ENCODE results near the gene EVX1.

Gene EVX1

DNA sequence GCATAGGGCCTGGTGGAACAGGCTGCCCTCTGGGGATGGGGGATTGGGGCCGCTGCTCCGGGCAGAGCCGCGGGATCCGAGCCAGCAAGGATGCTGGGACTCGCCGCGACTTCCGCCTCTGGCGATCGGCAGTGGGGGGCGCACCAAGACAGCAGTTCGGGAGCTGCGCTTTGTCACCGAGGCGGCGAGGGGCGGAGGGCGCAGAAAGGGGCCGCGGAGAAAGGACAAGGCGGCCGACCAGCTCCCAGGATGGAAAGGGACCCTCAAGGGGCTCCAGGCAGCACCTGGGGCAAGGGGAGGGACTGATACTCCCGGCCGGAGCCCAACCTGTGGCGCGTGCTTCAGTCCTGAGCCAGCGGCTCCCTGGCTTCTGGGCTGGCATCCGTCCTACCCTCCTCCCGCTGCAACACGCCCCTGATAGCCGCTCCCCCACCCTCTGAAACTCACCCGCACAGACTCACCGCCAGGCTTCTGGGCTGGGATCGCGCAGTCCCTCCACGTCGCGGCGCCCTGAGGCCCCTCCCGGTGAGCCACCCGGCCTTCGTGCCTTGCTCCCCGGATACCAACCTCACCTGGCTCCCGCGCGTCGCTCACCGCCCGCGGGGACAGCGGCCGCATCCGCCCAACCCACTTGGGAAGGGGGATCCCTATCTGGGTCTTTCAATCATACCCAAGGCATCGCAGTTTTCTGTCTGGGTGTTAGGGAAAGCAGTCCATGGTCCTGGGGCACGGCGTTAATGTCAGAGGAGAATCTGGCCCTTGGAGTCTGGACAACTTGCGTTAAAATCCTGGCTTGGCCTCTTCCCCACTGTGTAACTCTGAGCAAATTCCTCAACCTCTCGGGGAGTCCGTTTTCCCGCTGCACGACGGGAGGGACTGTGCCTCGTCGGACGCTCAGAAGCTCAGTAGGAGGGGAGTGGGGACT lies 7.0 kb upstream of the EVX1 start:
- peak; percentile 2 for DNase-seq

DNA sequence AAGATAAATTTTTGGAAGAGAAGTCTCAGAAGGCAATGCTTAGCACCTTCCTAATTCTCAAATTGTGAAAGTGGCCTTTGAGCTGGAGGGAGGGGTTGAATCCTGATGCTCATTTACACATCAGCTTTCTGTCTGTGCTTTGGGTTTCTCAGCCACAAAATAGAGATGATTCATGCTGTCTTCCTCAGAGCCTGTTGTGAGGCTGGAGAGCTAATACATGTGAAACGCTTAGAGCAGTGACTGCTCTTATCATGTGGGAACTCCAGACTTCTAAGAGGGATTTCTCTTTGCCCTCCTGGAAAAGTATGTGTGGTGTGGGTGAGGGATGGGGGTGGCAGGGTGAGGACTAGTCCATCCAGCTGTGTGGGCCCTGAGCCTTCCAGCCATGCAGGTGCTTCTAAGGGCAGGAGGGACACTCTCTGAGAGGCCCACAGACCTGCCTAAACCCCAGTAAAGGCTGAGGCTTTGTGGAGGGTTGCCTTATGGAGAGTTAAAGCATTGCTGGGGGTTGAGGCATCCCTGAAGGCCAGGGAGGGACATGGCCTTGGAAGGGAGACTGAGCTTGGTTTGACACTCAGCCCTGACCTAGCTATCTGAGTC lies 4.8 kb upstream of the EVX1 start:
- no peak for DNase-seq

DNA sequence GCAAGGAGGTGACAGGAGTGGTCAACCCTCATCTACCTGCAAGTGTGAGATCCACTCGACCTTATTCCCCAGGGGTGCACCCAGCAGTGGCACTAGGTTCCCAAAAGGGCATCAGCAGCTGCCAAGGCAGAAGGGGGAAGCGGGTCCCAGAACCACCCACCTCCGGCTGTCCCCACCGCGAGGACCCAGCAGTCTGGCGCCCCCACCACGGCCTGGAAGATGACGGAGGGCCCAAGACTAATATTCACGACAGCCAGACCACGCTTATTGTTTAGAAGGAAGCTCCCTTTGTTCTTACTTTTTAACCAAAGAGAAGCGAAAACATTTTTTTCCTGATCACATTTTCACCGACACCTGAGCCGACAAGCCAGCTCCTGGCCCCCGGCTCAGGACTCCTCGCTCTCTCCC lies 3.6 kb upstream of the EVX1 start:
- DNase-seq: no peak

DNA sequence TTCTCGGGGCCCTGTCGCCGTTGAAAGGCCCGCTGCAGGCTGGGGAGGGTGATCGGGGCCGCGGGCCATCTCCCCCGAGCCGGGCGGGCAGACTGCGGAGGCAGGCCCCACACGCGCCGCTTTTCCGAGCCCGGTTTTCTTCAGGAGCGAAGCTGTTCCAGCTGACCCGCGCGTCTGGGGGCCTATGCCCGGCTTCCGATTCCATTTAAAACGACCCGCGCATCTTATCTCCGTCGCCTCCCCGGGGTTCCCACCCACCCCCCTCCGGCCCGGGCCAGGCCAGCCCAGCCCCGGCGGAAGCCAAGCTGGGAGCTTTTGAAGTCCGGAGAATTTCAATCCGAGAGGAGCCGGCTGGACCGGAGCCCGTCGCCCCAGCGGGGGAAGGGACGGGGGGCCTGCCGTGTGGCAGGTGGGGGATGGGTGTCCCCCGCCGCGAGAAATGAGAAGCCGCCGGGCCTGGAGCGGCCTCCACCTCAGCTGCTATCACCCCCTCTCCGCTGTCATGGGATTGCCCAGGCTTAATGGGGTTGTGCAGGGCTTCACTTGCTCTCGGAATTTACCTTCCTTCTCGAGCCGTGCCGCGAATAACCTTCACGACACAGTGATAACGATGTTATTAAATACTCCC lies 3.1 kb upstream of the EVX1 start:
- no peak for DNase-seq

DNA sequence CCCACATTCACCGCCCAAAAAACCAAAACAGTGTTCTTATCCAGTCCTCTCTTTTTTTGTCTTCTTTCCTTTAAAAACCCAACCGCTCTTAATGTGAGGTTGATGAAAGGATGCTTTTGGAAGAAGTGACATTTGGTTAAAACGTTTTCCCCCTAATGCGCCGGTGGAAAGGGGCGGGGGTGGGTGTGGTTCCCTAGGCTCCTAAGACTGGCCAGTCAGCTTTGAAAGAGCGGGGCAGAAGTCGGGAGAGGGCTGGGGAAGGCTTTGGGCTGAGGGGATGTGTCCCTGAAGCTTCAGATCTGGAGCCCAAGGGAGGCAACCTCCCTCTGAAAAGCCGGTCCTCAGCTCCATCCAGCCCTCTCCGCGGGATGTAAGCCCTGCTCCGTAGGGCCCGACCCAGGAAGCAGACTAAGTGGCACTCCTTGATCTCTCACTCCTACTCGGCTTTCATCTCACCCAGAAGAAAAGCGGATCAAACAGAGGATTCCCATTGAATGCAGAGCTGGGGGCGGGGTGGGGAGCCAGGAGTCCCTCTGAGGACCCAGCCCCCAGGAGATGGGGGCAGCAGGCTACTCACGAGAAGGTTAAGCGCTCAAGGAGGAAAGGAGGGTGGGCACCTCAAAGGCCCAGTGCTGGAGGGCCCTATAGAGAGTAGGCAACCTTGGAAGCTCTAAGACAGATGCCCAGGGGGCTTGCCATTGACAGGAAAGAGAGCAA lies 2.4 kb upstream of the EVX1 start:
- no peak for DNase-seq

DNA sequence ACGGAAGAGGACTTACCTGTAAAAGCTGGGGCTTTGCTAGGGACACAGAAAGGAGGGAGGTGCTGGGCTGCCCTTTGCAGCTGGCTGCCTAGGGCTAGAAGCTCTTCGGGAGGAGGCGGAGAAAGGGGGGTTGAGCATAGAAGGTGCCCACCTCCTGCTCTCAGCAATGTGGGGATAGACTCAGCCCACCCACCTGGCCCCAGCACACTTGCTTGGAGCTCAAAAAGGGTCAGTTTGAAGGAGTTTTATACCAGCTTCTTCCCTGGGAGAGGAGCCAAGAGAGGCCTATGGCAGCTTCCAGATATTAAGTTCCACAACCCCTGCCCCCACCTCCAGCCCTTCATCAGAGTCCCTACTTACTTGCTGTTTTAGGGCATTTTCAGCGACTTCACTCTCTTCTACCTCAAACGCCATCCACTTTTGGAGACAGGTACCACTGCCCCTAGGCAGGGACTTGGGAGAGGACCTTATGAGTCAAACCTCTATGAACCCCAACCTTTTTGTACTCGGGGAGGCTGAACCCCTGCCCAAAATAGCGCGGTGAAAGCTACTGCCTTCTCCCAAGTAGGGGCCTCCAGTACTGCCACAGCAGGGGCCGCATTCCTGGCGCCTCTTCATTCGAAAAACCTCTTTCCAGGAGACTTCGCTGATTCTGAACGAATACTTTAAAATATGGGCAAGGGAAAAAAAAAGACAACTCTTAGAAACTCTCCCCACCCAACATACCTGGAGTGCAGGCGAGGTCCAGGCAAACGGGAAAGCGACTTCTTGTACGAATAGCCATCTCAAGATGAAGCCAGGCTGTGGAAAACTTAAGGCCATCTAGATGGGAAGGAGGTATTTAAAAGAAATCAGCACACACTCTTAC lies 1.2 kb upstream of the EVX1 start:
- no peak for DNase-seq

DNA sequence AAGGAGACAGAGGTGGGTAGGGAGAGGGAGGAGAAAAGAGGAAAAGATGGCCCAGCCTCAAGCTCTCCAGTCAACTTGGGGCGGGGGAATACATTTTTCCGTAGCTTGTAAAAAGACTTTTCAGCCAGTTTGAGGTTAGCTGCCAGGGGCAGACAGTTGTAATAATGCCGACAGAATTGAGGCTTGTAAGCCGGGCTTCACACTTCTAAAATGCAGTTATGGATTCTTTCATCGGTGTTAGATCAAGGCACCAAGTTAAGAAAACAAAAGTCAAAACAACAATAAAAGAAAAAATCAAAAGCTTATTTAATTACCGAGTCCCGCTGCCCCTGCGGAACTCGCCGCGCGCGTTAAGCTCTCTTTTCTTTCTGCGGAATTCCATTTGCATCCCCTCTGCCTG lies 448 bp upstream of the EVX1 start:
- DNase-seq: no peak

DNA sequence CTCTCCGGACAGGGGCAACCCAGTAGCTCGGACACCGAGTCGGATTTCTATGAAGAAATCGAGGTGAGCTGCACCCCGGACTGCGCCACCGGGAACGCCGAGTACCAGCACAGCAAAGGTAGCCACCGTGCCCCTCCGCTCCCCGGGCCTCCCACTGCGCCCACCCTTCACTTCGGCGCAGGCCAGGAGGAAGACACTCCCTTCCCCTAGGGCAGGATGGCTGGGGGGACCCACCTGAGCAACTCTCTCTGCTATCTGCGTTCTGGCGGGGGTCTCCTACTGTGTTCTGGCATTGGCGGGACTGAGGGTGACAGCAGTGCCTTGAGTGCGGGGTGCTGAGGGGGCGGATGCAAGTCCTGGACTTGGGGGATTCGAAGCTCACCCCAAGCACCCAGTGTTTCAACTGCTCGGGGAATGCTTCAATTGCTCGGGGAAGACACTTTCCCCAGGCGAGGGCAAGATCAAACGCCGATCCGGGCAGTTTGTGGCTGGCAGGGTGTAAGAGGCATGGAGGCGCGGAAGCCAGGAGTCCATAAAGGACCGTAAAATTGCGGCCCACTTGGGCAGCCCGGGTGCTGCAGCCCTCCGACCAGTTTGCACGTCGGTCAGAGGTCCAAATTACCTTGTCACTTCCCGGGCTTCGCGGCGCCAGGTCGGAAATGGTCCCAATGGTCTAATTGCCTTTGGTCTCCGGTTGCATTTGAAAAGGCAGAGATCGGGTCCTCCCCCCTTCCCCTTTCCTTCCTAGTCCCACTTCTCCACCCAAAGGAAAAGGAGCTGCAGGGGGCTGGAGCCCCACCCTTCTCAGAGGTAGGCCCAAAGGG lies 950 bp downstream of the EVX1 start:
- no peak for DNase-seq

DNA sequence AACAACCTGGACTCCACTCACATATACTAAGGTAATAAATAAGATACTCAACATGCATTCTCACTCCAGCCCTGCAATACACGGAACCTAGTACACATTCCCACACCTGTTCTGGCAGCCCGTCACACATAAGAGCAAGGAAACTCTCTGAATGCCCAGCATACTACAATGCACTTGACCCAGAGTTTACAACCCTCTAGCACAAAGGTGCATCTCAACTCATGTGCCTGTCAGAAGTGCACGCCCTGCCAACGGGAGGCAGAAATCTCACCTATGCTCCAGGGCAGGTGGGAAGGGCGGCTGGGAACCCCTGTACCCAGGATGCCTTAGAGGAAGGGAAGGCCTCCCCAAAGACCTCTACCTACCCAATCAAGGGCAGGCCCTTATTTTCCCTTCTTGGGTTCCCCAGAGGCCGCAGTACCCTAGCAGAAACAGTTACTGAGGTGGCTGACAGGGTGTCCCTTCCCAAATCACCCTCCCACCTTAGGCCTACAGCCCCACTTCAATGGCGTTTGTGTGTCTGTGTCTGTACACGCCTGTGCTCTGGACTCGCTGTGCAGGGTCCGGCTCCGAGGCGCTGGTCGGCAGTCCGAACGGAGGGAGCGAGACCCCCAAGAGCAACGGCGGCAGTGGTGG lies 2.0 kb downstream of the EVX1 start:
- no peak for DNase-seq

DNA sequence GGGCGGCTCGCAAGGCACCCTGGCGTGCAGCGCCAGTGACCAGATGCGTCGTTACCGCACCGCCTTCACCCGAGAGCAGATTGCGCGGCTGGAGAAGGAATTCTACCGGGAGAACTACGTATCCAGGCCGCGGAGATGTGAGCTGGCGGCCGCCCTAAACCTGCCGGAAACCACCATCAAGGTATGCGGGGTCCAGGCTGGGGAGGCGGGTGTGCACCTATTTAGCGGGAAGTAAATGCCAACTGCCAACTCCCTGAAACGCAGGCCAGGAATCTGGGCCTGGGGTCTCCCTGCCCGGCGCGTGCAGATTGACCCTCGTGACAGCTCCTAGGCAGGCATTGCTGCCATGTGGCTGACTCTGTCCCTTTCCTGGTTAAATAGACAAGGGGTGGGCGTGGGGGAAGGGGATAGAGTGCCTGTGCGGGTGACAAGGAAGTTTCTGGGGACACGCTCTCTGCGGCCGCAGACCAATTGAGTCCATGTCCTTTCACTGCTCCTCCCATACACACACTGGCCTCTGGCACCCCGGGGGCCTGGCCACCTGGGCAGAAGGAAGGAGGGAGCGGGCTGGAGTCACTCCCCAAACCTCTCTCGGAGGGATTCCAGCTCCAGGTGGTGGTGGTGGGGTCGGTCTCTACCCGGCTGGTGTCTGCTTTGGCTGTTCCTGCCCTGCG lies 2.7 kb downstream of the EVX1 start:
- no peak for DNase-seq

DNA sequence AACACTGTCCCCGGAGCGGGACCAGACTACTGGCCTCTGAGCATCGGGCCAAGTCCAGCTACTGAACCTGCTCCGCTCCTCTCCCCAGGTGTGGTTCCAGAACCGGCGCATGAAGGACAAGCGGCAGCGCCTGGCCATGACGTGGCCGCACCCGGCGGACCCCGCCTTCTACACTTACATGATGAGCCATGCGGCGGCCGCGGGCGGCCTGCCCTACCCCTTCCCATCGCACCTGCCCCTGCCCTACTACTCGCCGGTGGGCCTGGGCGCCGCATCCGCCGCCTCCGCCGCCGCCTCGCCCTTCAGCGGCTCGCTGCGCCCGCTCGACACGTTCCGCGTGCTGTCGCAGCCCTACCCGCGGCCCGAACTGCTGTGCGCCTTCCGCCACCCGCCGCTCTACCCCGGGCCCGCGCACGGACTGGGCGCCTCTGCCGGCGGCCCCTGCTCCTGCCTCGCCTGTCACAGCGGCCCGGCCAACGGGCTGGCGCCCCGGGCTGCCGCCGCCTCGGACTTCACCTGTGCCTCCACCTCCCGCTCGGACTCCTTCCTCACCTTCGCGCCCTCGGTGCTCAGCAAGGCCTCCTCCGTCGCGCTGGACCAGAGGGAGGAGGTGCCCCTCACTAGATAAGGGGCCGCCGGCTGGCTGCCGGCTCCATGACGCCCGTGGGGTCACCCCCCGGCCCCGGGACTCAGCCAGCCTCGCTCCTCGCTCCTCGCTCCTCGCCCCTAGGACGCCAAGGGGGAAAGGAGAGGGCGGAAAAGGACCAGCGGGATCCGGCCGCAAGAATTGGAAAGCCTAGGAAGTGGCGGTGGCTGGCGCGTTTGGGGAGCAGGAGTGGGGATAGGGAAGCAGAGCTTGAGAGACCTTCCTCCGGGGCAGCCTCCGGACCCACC lies 3.4 kb downstream of the EVX1 start:
- DNase-seq: no peak

DNA sequence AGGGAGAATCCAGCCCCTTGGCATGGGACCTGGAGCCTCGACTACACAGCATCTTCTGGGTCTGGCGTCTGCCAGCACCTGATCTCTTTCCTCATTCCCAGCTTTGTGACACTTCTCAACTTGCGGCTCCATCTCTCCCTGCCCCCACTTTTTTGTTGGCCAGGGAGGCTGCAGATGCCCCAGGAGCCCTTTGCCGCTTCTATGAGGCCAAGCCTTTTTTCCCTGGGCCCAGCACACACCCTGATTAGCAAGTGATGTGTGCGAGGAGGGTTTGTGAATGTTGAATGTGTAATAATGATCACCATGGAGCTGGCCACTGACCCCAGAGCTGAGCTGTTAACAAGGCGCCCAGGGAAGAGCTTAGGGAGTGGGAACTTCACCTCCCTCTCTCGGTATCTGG lies 4.4 kb downstream of the EVX1 start:
- no peak for DNase-seq

DNA sequence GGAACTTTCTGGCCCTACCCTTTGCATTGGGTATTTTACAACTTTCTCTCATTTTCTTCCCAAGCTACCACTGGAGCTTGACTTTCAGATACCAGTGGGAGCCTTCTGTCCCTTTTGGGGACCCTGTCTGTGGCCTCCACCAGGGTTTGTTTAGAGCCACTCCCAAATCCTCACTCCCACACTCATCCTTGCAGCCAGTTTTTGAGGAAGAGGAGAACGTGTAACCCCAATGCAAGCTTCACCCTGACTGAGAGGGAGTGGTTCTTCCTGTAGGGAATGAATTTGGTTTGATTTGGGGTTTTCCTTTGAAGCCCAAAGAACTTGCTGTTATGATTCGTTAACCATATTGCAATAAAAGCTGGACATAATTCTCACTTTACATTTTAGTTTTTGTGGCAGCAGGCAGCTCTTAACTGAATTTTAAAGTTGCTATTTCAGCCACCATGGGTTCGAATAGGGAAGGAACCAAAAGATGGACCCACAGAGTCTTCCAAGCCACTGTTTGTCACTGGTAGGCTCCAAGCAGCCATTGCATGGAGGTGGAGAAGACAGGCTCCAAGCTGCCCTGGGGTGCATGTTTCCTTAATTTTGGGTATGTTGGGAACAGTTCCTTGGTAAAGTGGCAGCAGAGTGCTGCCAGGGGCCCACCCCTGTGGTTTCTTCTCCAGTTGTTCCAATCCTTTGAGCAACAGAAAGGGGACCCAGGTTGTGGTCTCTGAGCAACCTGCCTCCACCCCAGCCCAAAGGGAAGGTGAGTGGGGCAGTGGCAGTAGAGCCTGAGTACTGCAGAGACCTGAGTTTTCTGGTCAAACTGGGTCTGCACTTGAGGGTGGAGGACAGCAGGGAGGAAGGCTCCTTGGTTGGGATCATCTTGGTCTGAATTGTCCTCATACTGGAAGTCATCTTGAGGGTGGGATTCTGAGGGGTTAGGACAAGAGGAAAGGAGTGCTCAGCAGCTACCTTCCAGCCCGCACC lies 5.1 kb downstream of the EVX1 start:
- no peak for DNase-seq

DNA sequence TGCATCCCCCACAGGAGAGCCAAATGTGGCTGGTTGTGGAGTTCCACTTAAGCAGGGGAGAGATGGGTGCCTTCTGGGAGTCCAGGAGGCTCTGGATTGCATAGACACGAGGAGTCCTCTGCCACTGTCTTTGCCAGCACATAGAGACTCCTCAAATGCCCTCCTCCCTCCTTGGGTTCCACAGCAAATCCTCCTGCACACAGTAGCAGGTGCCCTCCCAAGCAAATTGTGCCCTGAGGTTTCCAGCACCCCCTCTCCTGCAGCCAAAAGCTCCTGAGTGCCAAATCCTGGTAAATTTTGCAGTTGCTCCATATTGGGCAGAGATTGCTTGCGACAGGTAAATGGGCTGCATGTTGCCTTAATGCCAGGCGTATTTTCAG lies 5.8 kb downstream of the EVX1 start:
- DNase-seq: no peak

DNA sequence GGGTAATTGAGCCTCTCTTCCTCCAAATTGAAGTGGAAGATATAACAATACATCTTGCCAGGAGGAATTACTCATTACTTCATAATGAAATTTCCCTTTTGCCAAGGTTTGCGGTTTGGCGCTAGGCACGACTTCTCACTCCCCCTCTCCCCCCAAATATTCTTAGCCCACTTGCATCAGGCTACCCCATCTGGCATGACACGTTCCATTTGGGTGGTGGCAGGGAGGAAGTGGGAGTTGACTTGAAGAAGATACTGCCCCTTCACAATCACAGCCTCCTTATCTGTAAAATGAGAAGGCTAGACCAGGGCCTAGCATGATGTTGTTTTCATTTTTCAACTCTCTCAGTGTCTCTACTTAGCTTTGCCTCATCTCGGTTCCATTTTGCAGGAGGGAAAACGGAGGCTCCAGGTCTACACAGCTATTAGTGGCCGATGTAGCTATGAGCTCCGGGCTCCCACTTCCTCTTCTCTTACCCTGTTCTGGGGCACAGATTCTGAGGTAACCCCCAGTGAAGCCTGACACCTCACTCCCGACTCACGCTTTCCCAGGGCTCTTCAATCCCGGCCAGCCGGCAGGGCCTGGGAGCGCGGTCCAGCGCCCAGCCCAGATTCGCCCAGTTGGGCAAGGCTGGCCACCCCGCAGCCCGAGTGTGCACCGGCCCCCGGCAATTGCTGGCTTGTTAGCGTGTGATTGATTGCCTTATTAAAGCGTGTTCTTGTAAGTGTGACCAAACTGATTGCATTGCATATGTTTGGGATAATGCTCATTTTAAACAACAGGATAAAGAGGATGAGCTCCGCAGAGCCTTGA lies 6.5 kb downstream of the EVX1 start:
- no peak for DNase-seq

DNA sequence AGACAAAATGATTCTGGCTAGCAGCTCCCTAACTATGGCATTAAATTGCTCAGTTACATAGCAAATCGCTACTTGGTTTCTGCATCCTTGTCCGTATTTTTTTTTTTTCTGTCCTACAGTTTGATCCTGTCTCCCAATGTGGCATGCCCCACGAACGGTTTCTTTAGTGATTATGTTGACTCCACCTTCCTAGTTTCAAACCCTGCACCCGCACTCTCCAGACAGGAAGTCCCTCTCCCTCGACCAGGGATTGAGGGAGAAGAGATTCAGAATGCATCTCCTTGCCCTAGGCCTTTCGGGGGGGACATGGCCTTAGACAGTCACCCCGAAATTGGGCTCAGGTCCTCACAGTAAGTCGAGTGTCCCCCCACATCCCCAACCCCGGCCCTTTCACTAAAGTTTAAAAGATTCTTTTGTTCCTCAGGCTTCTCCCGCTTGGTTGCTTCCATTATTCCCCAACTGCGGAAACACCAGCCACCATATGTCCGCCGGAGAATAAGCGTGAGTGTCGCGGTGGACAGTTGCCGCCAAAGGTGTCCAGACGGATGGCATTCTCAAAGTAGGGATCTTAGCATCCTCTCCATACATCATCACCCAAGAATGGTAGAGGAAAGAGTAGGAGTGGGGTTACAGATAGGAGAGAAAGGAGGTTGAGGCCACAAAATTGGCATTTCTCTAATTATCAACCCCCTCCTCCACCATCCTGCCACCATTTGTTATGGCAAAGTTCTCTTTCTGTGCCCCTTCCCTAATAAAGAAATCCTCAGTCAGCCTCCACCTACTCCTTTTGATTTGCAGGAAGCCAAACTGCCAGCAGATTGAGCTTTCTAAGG lies 7.3 kb downstream of the EVX1 start:
- no peak for DNase-seq

Measured in midbrain (tissue), 1 donor.